ENCODE data around the gene C1QTNF8.

Gene C1QTNF8

DNA sequence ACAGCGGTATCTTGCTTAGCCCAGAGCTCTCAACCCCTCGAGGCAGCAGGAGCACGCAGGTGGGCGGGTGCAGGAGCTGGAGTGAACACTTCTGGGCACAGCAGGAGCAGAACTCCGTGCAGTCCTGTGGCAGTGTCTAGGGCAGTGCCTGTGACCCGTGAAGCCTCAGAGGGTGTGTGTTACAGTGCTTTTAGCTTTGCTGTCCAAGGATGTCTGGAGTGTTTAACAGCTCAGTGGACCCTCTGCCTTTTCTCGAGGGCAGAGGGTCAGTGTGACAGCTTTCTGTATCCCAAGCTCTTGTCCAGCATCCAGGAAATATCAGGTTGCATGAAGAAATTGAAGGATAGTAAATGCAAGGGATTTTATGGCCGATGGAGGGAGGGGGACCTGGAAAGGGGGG lies 39.8 kb downstream of the C1QTNF8 start (continued):
- TF ChIP-seq, protein P1, sequence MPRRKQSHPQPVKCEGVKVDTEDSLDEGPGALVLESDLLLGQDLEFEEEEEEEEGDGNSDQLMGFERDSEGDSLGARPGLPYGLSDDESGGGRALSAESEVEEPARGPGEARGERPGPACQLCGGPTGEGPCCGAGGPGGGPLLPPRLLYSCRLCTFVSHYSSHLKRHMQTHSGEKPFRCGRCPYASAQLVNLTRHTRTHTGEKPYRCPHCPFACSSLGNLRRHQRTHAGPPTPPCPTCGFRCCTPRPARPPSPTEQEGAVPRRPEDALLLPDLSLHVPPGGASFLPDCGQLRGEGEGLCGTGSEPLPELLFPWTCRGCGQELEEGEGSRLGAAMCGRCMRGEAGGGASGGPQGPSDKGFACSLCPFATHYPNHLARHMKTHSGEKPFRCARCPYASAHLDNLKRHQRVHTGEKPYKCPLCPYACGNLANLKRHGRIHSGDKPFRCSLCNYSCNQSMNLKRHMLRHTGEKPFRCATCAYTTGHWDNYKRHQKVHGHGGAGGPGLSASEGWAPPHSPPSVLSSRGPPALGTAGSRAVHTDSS (tag by site-specific recombination; IDR thresholded peaks at IDR 0.05): no peak
- no peak for TF ChIP-seq SALL2 (tag by site-specific recombination; IDR thresholded peaks at IDR 0.05; ENCODE audit: borderline replicate concordance)
- no peak for TF ChIP-seq TCF7L2 (IDR thresholded peaks at IDR 0.05; ENCODE audit: borderline replicate concordance, low read depth, low read length)
- no peak for TF ChIP-seq ZNF670 (tag by site-specific recombination; IDR thresholded peaks at IDR 0.05; ENCODE audit: low read depth)
- TF ChIP-seq ZNF600 (tag by site-specific recombination; IDR thresholded peaks at IDR 0.05): peak; percentile 90
- no peak for TF ChIP-seq ZNF366 (tag by site-specific recombination; conservative IDR thresholded peaks at IDR 0.05)
- TF ChIP-seq, protein P2, sequence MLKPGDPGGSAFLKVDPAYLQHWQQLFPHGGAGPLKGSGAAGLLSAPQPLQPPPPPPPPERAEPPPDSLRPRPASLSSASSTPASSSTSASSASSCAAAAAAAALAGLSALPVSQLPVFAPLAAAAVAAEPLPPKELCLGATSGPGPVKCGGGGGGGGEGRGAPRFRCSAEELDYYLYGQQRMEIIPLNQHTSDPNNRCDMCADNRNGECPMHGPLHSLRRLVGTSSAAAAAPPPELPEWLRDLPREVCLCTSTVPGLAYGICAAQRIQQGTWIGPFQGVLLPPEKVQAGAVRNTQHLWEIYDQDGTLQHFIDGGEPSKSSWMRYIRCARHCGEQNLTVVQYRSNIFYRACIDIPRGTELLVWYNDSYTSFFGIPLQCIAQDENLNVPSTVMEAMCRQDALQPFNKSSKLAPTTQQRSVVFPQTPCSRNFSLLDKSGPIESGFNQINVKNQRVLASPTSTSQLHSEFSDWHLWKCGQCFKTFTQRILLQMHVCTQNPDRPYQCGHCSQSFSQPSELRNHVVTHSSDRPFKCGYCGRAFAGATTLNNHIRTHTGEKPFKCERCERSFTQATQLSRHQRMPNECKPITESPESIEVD (tag by site-specific recombination; IDR thresholded peaks at IDR 0.05): no peak
- TF ChIP-seq, protein P3, sequence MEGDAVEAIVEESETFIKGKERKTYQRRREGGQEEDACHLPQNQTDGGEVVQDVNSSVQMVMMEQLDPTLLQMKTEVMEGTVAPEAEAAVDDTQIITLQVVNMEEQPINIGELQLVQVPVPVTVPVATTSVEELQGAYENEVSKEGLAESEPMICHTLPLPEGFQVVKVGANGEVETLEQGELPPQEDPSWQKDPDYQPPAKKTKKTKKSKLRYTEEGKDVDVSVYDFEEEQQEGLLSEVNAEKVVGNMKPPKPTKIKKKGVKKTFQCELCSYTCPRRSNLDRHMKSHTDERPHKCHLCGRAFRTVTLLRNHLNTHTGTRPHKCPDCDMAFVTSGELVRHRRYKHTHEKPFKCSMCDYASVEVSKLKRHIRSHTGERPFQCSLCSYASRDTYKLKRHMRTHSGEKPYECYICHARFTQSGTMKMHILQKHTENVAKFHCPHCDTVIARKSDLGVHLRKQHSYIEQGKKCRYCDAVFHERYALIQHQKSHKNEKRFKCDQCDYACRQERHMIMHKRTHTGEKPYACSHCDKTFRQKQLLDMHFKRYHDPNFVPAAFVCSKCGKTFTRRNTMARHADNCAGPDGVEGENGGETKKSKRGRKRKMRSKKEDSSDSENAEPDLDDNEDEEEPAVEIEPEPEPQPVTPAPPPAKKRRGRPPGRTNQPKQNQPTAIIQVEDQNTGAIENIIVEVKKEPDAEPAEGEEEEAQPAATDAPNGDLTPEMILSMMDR (tag by site-specific recombination; IDR thresholded peaks at IDR 0.05): no peak
- TF ChIP-seq FEZF1 (tag by site-specific recombination; IDR thresholded peaks at IDR 0.05): no peak
- no peak for TF ChIP-seq MYNN (tag by site-specific recombination; IDR thresholded peaks at IDR 0.05; ENCODE audit: borderline replicate concordance)
- no peak for TF ChIP-seq ZNF624 (tag by site-specific recombination; IDR thresholded peaks at IDR 0.05)
- no peak for TF ChIP-seq IKZF3 (tag by site-specific recombination; IDR thresholded peaks at IDR 0.05)
- TF ChIP-seq ZNF354C (tag by site-specific recombination; IDR thresholded peaks at IDR 0.05; ENCODE audit: borderline replicate concordance, low read depth): no peak
- TF ChIP-seq ZNF473 (tag by site-specific recombination; IDR thresholded peaks at IDR 0.05): no peak
- peak; percentile 66 for TF ChIP-seq ZFHX2 (tag by site-specific recombination; conservative IDR thresholded peaks at IDR 0.05)
- no peak for TF ChIP-seq ZNF157 (tag by site-specific recombination; IDR thresholded peaks at IDR 0.05)
- TF ChIP-seq, protein P4, sequence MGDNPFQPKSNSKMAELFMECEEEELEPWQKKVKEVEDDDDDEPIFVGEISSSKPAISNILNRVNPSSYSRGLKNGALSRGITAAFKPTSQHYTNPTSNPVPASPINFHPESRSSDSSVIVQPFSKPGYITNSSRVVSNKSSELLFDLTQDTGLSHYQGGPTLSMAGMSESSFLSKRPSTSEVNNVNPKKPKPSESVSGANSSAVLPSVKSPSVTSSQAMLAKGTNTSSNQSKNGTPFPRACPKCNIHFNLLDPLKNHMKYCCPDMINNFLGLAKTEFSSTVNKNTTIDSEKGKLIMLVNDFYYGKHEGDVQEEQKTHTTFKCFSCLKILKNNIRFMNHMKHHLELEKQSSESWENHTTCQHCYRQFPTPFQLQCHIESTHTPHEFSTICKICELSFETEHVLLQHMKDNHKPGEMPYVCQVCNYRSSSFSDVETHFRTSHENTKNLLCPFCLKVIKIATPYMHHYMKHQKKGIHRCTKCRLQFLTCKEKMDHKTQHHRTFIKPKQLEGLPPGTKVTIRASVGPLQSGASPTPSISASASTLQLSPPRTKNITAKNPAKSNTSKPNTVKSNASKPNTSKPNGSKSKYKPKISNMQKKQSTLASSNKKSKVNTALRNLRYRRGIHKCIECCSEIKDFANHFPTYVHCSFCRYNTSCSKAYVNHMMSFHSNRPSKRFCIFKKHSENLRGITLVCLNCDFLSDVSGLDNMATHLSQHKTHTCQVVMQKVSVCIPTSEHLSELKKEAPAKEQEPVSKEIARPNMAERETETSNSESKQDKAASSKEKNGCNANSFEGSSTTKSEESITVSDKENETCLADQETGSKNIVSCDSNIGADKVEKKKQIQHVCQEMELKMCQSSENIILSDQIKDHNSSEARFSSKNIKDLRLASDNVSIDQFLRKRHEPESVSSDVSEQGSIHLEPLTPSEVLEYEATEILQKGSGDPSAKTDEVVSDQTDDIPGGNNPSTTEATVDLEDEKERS (tag by site-specific recombination; IDR thresholded peaks at IDR 0.05): no peak
- no peak for TF ChIP-seq ZNF501 (tag by site-specific recombination; IDR thresholded peaks at IDR 0.05)
- no peak for TF ChIP-seq ZNF311 (tag by site-specific recombination; IDR thresholded peaks at IDR 0.05; ENCODE audit: borderline replicate concordance)
- no peak for TF ChIP-seq GFI1B (tag by site-specific recombination; IDR thresholded peaks at IDR 0.05)
- peak; percentile 47 for TF ChIP-seq KLF1 (tag by site-specific recombination; IDR thresholded peaks at IDR 0.05)
- TF ChIP-seq, protein P5, sequence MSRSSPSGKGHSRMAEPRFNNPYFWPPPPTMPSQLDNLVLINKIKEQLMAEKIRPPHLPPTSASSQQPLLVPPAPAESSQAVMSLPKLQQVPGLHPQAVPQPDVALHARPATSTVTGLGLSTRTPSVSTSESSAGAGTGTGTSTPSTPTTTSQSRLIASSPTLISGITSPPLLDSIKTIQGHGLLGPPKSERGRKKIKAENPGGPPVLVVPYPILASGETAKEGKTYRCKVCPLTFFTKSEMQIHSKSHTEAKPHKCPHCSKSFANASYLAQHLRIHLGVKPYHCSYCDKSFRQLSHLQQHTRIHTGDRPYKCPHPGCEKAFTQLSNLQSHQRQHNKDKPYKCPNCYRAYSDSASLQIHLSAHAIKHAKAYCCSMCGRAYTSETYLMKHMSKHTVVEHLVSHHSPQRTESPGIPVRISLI (tag by site-specific recombination; IDR thresholded peaks at IDR 0.05): no peak
- TF ChIP-seq ZBTB17 (tag by site-specific recombination; IDR thresholded peaks at IDR 0.05): peak; percentile 38; the same call in 1 of the 2 replicates
- no peak for TF ChIP-seq ZNF146 (tag by site-specific recombination; IDR thresholded peaks at IDR 0.05)
- no peak for TF ChIP-seq ZNF394 (tag by site-specific recombination; IDR thresholded peaks at IDR 0.05; ENCODE audit: borderline replicate concordance)
- TF ChIP-seq ZBTB7A (tag by site-specific recombination; IDR thresholded peaks at IDR 0.05; ENCODE audit: low read depth): no peak
- TF ChIP-seq ZNF221 (tag by site-specific recombination; IDR thresholded peaks at IDR 0.05; ENCODE audit: borderline replicate concordance): no peak
- no peak for TF ChIP-seq ZNF677 (tag by site-specific recombination; IDR thresholded peaks at IDR 0.05)
- no peak for TF ChIP-seq ZNF416 (tag by site-specific recombination; IDR thresholded peaks at IDR 0.05)
- TF ChIP-seq ZFP3 (tag by site-specific recombination; IDR thresholded peaks at IDR 0.05; ENCODE audit: low read depth): no peak
- TF ChIP-seq, protein P6, sequence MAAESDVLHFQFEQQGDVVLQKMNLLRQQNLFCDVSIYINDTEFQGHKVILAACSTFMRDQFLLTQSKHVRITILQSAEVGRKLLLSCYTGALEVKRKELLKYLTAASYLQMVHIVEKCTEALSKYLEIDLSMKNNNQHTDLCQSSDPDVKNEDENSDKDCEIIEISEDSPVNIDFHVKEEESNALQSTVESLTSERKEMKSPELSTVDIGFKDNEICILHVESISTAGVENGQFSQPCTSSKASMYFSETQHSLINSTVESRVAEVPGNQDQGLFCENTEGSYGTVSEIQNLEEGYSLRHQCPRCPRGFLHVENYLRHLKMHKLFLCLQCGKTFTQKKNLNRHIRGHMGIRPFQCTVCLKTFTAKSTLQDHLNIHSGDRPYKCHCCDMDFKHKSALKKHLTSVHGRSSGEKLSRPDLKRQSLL (tag by site-specific recombination; IDR thresholded peaks at IDR 0.05): no peak
- no peak for TF ChIP-seq ZNF302 (tag by site-specific recombination; IDR thresholded peaks at IDR 0.05; ENCODE audit: low read depth)
